Natural killer cell treated with Interleukin-12 subunit alpha and Interleukin-12 subunit beta and Interleukin-15 and Interleukin-18, amount 100 ng/mL, for 72 hours (primary cell): ENCODE results near the gene ZNF335. TPM values are rescaled to one million over a fixed set of nuclear protein-coding genes. Genes with fewer than 3 reads are reported as not detected.

Source experiments
- ATAC-seq, 2 donors: fragments of 150-1000 bp; cut with Tn5 transposase in 1 of 2; sonication (Bioruptor Pico), chemical (Tn5 transposase) in 1 of 2; 2 replicates each; pipeline ENCODE4 v1.10.0; 2021
- DNase-seq: peaks from one replicate; pipeline ENCODE4 v3.0.0; 2022; ENCODE audit warnings: low spot score
- H3K27ac Mint-ChIP-seq, 2 donors: 1 replicate in 1 of 2; 2 replicates in 1 of 2; pipeline ENCODE4 v1.8.0; 2022; ENCODE audit warnings: mixed read lengths in 2 of 2, mild to moderate bottlenecking in 1 of 2, moderate library complexity in 1 of 2
- H3K27me3 Mint-ChIP-seq, 2 donors: 1 replicate in 1 of 2; 2 replicates in 1 of 2; pipeline ENCODE4 v1.8.0; 2022; ENCODE audit warnings: mixed read lengths in 2 of 2
- H3K36me3 Mint-ChIP-seq: one replicate; pipeline ENCODE4 v1.8.0; 2022; ENCODE audit warnings: mixed read lengths
- H3K4me1 Mint-ChIP-seq, 2 donors: 1 replicate in 1 of 2; 2 replicates in 1 of 2; pipeline ENCODE4 v1.8.0; 2022; ENCODE audit warnings: low read depth in 2 of 2, mixed read lengths in 2 of 2, mild to moderate bottlenecking in 1 of 2
- H3K4me3 Mint-ChIP-seq: one replicate; pipeline ENCODE4 v1.8.0; 2022; ENCODE audit warnings: mixed read lengths
- H3K9me3 Mint-ChIP-seq: 2 replicates; pipeline ENCODE4 v1.8.0; 2022; ENCODE audit warnings: mixed read lengths
- total RNA-seq, 2 donors: library from RNA; stranded (reverse); gene quantifications; one replicate each; pipeline ENCODE4 v1.2.3, GENCODE V29; 2022

ZNF335 gene
- total RNA-seq, 2 donors from 2014 or later = 44.4 to 62.6 TPM

DNA sequence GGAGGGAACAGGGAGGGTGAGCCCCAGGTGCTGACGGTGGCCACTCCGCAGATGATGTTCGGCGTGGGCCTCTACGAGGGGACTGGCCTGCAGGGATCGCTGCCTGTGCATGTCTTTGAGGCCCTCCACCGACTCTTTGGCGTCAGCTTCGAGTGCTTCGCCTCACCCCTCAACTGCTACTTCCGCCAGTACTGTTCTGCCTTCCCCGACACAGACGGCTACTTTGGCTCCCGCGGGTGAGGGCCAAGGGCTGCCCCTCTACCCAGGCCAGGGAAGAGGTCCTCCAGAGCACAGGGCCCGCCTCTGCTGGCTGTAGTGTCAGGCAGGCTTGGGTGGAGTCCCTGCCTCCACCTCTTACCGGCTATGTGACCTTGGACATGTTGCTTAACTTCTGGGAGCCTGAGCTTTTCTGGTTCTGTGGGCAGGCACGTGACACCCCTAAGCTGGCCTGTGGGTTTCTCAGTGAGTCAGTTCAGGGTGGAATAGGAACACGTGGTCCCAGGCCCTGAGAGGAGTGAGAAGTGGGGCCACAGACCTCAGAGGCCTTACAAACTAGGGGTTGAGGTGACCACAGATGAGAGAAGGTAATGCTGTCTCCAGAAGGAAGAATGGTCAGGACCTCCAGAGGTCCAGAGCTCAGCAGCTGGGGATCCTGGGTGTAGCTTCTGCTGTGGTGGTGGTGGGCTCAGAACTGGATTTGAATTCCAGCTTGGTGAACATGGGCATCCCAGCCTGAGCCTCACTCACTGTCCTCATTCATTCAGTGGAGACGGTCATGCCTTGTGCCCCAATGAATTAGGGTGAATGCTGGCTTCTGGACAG, 25.6 kb downstream of the ZNF335 start:
- H3K27ac Mint-ChIP-seq = peak overlapping the region; percentile 80 to 90
- peaks cover 36 to 38% of the 10 kb centered on the region in 2 donors for H3K4me1 Mint-ChIP-seq
- H3K9me3 Mint-ChIP-seq = no peaks in the 10 kb centered on the region
- H3K4me3 Mint-ChIP-seq = peak overlapping the region; percentile 73
- H3K27me3 Mint-ChIP-seq = no peaks in the 10 kb centered on the region
- ATAC-seq (peak; percentile 80 to 85), DNase-seq (peak; percentile 84)
- peaks cover 13% of the 10 kb centered on the region for H3K36me3 Mint-ChIP-seq

- DNase-seq (no peak), ATAC-seq (peak; percentile 1 to 11)
- no peaks in the 10 kb centered on the region for H3K9me3 Mint-ChIP-seq
- H3K27ac Mint-ChIP-seq = peak overlapping the region; percentile 80 to 90
- H3K27me3 Mint-ChIP-seq = no peaks in the 10 kb centered on the region
- H3K4me3 Mint-ChIP-seq = peak overlapping the region; percentile 73
- H3K4me1 Mint-ChIP-seq = peaks cover 36 to 38% of the 10 kb centered on the region in 2 donors
- H3K36me3 Mint-ChIP-seq = peaks cover 13% of the 10 kb centered on the region
Measured at GRCh38 chr20:45945678-45946148, 26.3 kb downstream of the ZNF335 start.

- H3K4me3 Mint-ChIP-seq = peak overlapping the region; percentile 73
- peaks cover 36 to 38% of the 10 kb centered on the region in 2 donors for H3K4me1 Mint-ChIP-seq
- no peaks in the 10 kb centered on the region for H3K9me3 Mint-ChIP-seq
- H3K27me3 Mint-ChIP-seq = no peaks in the 10 kb centered on the region
- DNase-seq (no peak), ATAC-seq (no peak)
- peaks cover 13% of the 10 kb centered on the region for H3K36me3 Mint-ChIP-seq
- H3K27ac Mint-ChIP-seq = peak overlapping the region; percentile 80 to 90
Measured at GRCh38 chr20:45944965-45945677, 26.9 kb downstream of the ZNF335 start.

DNA sequence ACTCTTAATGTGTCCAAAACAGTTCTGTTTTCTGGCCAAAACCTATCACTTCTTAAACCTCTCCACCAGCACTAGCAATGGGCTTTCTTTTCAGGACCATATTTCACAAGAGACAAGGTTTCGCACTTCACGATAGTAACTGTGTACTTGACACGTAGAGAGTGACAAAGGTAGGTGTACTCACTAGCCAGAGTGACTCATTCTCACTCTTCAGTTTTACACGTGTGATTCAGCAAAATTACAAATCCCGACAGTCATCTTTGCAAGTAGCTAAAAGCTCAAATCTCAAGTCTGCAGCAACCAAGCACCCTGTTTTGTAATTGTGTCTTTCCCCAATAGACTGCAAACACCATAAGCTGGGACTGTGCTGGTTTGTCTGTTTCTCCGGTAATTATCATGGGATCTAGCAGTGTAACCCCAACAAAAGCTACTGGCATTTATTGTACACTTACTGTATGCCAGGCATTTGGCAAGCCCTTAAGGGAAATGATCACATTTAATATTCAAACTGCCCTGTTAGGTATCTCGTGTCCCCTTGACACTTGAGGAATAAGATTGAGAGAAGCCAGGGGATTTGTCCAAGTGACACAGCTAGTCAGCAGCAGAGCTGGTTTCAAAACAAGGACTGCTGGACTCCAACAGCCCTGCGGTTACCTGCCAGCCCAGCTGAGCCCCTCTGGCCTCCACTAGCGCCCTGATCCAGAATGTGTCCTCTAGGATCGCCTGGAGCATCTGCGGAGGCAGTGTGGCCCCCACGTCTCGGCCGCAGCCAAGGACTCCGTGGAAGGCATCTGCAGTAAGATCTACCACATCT, 27.6 kb downstream of the ZNF335 start:
- H3K27ac Mint-ChIP-seq = peak overlapping the region; percentile 80 to 90
- peak overlapping the region; percentile 73 for H3K4me3 Mint-ChIP-seq
- H3K9me3 Mint-ChIP-seq = no peaks in the 10 kb centered on the region
- peaks cover 36 to 41% of the 10 kb centered on the region in 2 donors for H3K4me1 Mint-ChIP-seq
- H3K36me3 Mint-ChIP-seq = peaks cover 19% of the 10 kb centered on the region
- DNase-seq (peak; percentile 77), ATAC-seq (peak; percentile 75 to 88)
- no peaks in the 10 kb centered on the region for H3K27me3 Mint-ChIP-seq

GRCh38 chr20:45943613-45944012, 28.4 kb downstream of the ZNF335 start:
- peak overlapping the region; percentile 80 to 90 for H3K27ac Mint-ChIP-seq
- no peaks in the 10 kb centered on the region for H3K9me3 Mint-ChIP-seq
- no peaks in the 10 kb centered on the region for H3K27me3 Mint-ChIP-seq
- peak overlapping the region; percentile 73 for H3K4me3 Mint-ChIP-seq
- peaks cover 36 to 40% of the 10 kb centered on the region in 2 donors for H3K4me1 Mint-ChIP-seq
- no peak for DNase-seq
- no peak for ATAC-seq
- H3K36me3 Mint-ChIP-seq = peaks cover 21% of the 10 kb centered on the region

GRCh38 chr20:45940469-45940868, 31.5 kb downstream of the ZNF335 start:
- no peaks in the 10 kb centered on the region for H3K27me3 Mint-ChIP-seq
- no peak overlapping the region for H3K4me3 Mint-ChIP-seq
- H3K4me1 Mint-ChIP-seq = peaks cover 42% of the 10 kb centered on the region in 2 donors
- no peak for ATAC-seq
- peaks cover 15% of the 10 kb centered on the region for H3K36me3 Mint-ChIP-seq
- no peak for DNase-seq
- no peak overlapping the region for H3K27ac Mint-ChIP-seq
- H3K9me3 Mint-ChIP-seq = no peaks in the 10 kb centered on the region

DNA sequence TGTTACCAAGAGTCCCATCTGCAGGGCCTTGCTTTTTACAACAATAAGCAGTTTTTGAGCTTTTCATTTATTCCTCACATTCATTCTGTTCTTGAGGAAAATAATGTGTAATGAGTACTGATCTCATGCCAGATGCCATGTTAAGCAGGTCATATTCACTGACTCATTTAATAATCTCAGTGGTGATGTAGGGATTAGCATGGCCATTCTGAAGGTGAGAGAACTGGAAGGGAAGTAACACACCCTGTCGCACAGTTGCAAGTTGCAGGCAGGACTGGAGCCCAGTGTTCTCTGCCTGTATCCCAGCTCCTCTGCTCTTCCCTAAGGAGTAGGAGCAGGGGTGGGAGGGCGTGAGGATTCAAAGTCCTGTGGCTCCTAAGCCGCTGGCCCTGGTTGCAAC, 31.9 kb downstream of the ZNF335 start:
- peak overlapping the region; percentile 18 to 29 for H3K27ac Mint-ChIP-seq
- ATAC-seq (no peak), DNase-seq (no peak)
- H3K9me3 Mint-ChIP-seq = no peaks in the 10 kb centered on the region
- no peaks in the 10 kb centered on the region for H3K27me3 Mint-ChIP-seq
- H3K4me1 Mint-ChIP-seq = peaks cover 41 to 44% of the 10 kb centered on the region in 2 donors
- peaks cover 15% of the 10 kb centered on the region for H3K36me3 Mint-ChIP-seq
- H3K4me3 Mint-ChIP-seq = no peak overlapping the region

DNA sequence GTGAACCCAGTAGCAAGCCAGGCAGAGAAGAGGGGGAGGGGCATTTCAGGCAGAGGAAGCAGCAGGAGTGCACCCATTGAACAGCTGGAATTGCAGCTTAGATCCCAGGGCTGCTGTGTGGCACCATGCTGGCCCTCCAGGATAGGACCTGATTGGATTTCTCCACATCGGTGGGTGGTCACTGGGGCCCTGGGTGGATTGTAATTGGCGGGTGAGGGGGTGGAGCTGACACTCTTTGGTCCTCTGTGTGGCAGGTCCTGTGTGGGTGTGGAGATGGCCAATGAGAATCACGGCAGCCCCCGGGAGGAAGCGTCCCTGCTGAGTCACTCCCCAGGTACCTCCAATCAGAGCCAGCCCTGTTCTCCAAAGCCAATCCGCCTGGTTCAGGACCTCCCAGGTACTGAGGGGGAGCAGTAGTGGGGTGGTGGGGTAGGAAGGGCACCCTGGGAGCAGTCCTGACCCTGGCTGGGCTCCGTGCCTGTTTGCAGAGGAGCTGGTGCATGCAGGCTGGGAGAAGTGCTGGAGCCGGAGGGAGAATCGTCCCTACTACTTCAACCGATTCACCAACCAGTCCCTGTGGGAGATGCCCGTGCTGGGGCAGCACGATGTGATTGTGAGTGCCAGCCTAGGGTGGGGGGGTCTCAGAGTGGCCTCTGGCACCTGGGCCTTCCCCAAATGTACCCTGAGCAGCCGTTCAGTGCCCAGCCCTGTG, 33.1 kb downstream of the ZNF335 start:
- Mint-ChIP-seq H3K9me3 (no peaks in the 10 kb centered on the region), H3K4me1 (peaks cover 30 to 37% of the 10 kb centered on the region in 2 donors), H3K4me3 (no peak overlapping the region), H3K27ac (peak overlapping the region; percentile 37 to 68), H3K27me3 (no peaks in the 10 kb centered on the region), H3K36me3 (peaks cover 9% of the 10 kb centered on the region)
- ATAC-seq (no peak), DNase-seq (no peak)

DNA sequence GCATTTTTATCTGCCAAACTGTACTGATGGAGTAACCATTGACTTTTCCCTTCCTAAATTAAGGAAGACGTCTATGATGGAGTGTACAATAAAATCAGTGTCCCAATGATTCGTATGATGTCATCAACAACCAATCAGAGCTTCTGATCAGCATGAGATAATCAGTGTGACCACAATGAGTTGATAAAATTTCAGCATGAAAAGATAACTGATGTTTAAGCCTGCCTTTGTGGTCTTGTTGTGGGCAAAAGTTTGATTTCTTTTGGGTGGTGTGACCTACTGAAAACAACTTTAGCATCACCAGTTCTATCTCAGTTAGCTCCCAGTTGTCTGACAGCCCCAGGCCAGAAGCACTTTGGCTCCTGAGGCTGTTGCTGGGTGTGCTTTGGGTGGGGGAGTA, 34.2 kb downstream of the ZNF335 start:
- peaks cover 25 to 29% of the 10 kb centered on the region in 2 donors for H3K4me1 Mint-ChIP-seq
- DNase-seq = no peak
- H3K4me3 Mint-ChIP-seq = peak overlapping the region; percentile 68
- no peaks in the 10 kb centered on the region for H3K9me3 Mint-ChIP-seq
- no peak for ATAC-seq
- no peaks in the 10 kb centered on the region for H3K27me3 Mint-ChIP-seq
- peak overlapping the region; percentile 37 to 68 for H3K27ac Mint-ChIP-seq
- H3K36me3 Mint-ChIP-seq = peaks cover 7% of the 10 kb centered on the region

DNA sequence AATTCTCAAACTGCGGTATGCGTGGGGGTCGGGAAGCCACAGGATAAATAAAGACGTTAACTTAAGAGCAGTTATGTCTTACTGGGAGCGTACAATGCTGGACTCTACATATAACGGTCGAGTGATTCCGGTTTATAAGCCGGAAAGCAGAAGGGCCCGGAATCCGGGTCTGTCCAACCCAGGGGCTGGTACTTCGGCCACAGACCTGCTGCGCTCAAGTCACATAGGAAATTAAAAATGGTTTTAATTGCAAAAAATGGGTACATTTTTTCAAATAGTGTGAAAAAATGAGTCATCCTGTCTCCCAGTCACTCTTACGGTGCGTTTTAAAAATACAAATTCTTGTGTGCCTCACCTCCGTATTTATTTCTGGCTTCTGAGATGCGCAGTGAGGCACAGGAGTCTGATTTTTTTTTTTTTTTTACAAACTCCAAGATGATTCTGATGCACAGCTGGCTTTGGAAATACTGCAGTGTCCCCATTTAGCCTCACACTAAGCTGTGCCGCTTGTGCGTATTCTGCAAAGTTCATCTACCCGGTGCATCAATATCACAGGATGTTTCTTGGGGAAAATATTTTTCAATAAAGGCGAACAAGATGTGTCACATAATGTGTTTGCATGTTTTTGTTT, 36.5 kb downstream of the ZNF335 start:
- DNase-seq = no peak
- Mint-ChIP-seq H3K36me3 (peaks cover 7% of the 10 kb centered on the region), H3K4me3 (peak overlapping the region; percentile 99), H3K4me1 (peaks cover 25 to 29% of the 10 kb centered on the region in 2 donors), H3K9me3 (no peaks in the 10 kb centered on the region), H3K27me3 (no peaks in the 10 kb centered on the region), H3K27ac (peak overlapping the region; percentile 97 to 100)
- peak; percentile 25 to 48 for ATAC-seq

- peak within 1 kb of the TSS; percentile 97 to 100 for H3K27ac Mint-ChIP-seq
- DNase-seq (peak; percentile 98), ATAC-seq (peak; percentile 89 to 92)
- H3K4me3 Mint-ChIP-seq = peak within 1 kb of the TSS; percentile 99
- peaks cover 25 to 29% of the 10 kb centered on the region in 2 donors for H3K4me1 Mint-ChIP-seq
- H3K9me3 Mint-ChIP-seq = no peaks in the 10 kb centered on the region
- H3K36me3 Mint-ChIP-seq = peaks cover 6% of the 10 kb centered on the region
- no peaks in the 10 kb centered on the region for H3K27me3 Mint-ChIP-seq
Measured at GRCh38 chr20:45934586-45935415, 37.2 kb downstream of the ZNF335 start, which contains the start of gene PCIF1. PCIF1 (plus strand) TSS chr20:45934683; CDS start chr20:45939000, 4,317 bp downstream.
